ENCODE measurements around the gene RIMS3.

The RIMS3 gene

DNA sequence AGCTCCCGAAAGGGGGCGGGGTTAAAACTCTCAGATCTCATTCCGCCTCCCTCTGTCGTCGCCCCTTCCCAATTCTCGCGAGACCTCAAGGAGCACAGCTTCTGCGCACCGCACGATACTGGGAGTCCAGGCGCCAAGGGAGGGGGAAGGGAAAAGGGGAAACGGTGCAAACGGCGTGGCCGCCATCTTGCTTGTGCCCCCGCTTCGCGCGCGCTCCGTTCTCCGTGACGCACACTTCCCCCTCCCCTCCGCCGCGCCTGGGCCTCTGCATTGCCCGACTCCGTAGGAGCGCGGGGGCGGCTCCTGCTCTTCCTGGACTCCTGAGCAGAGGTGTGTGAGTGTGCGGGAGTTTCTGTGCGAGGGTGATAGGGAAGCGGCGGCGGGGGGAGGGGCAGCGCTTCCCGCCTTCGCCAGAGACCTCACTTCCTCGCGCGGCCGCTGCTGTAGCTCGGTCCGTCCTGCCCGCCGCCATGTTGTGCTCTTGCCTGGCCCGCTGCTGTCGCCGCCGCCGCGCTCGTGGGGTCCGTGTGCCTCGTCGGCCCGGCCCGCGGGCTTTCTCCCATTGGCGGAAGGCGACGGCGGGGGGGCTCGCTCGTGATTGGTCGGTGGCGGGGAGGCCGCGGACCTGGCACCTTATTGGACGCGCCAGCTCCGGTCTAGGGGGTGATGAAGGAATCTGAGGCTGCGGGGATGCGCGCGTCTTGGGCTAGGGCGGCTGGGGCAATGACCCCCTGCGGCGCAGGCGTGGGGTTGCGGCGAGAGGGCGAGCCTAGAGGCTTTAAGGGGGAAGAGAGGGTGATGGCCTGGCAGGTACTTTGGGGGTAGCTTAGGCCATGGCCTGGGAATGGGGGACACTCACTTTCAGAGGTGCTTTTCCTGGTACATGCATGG, 26.3 kb upstream of the RIMS3 start, which contains the start of gene NFYC:
NFYC (plus strand) TSS at position 167 of the 891 bp plus-strand sequence. CDS start 47,140 bp downstream, outside the sequence.
- peak; percentile 97 for DNase-seq

DNA sequence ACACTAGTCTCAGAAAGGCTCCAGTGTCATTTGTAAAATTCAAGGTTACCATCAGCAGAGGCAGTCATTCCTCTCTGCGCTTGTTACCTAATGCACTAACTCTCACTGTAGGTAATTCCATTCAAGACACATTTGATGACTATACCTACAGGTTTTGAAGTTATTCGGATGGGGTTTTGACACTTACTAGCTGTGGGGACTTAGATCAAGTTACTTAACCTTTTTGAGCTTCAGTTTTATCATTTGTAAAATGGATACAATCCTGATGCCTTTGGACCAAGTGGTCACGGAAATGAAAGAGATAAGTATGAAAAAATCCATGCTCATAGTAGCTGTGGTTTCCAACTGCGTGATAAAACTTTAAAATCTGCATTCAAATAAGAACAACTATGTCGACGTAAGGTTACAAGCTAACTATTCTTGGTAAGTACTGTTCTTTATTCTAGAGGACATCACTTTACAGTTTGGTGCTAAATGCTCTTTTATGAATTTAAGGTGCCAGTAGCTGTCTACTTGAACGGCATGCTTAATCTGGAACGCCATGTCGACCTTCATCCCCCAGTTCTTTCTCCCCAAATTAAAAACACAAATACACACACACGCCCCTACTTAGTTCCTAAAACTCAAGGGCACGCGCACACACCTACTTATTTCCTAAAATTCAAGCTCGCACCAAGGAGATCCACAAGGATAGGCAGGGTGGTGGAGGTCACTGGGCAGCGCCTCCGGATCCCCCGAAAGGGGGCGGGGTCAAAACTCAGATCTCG, 25.5 kb upstream of the RIMS3 start:
- DNase-seq, result peak; percentile 23

DNA sequence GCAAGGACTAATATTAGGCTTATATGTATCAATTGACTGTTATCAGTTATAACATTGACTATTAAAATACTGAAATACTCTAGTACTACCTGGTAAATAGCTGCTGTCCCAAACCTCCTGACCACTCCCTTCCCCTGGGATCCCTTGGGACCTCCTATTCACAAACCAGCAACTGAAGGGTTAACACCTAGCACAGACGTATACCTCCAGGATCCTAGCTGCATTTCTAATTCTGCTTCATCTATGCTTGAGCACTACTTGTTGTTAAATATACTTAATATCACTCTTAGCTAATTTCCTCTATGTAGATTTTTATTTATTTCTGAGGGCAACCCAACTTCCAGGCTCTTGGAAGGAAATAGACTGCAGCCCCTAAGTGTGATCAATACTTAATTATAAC, 24.3 kb upstream of the RIMS3 start:
- no peak for DNase-seq

DNA sequence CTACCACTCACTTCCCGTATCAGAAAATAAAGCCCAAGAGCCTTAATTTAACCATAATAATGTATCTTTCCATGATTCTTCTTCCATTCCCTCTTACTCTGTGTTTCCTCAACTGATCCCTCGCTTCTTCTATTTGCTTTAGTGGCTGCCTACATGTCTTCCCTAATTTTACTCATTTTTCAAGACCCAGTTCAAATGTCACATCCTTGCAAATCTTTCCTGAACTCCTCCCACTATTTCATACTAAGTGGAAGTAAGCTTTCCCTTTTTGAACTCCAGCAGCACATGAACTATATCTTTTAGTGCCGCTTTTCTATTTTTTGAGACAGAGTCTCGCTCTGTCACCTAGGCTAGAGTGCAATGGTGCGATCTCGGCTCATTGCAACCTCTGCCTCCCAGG, 22.2 kb upstream of the RIMS3 start:
- no peak for DNase-seq

DNA sequence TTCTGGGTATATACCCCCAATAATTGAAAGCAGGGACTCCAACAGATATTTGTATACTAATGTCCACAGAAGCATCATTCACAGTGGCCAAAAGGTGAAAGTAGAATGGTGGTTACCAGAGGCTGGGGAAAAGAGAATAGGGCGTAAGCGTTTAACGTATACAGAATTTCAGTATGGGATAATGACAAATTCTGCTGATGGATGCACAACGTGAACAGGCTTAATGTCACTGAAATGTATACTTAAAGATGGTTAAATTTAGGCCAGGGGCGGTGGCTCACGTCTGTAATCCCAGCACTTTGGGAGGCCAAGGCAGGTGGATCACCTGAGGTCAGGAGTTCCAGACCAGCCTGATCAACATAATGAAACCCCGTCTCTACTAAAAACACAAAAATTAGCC, 21.6 kb upstream of the RIMS3 start:
- DNase-seq, result no peak

DNA sequence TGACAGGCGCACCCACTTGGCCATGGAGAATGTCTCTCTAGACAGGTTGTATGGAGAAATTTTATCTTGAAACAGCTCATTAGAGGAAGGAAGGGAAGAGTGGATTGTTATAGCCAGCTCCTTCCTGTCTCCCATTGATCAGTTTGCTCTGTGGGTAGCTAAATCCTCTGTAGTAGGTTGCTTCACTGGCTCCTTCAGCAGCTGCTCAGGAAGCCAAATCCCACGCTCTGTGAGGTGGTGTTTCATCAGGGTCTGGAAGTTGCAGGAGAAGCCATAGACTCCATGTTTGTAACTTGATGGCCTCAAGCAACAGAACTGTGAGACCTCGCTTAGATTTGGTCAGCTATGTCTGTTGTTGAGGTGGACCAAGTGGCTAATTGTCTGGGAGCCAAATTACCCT, 19.2 kb upstream of the RIMS3 start:
- DNase-seq, result no peak

DNA sequence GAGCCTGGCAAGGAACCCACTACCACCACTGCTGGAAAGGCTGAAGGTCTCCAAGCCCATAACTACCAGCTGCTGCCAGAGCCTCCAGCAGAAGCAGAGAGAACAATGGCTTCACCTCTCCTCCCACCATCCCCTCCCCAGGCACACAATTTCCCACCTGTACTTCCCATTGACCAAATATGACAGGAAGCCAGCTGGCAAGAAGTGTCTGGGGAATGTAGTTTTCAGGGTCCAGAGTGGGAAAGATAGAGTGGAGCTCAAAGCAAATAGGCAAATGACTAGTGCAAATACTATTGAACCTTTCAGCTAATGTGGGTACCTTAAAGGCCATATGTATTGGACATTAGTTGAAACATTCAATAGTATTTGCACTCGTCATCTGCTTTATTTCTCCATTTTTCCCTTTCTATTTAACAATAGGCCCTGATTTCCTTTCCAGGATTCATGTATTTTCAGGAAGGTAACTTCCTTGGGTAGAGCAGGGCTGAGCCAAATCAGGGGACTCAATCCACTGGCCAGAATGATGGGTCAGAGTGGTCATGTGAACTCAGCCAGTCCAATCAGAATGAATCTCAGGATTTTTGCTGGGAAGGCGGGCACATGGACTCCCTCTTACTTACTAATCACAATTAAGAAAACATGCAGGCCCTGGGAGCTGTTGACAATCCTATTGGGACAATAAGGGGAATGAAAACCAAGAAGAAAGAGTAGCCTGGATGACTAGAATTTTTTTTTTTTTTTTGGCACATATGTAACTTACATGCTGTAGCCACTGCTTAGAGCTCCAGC, 13.9 kb upstream of the RIMS3 start:
- no peak for DNase-seq

DNA sequence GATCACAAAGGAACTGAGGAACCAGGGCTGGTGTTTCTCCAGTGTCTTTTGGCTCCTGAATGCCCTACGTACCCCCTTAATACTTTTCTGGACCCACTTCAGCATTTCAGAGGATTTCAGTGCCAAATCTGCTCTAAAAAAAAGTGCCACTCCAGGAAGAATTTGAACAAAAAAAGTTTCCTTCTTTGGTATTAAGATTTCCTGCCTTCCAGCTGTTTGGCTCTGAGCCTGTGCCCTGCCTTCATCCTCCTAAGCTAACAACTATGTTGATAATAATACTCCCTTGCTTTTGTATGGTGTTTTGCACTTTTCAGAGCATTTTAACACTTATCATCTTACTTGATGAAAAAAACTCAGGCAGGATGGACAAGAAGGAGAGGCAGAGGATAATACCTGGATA, 11.0 kb upstream of the RIMS3 start:
- DNase-seq, result no peak

DNA sequence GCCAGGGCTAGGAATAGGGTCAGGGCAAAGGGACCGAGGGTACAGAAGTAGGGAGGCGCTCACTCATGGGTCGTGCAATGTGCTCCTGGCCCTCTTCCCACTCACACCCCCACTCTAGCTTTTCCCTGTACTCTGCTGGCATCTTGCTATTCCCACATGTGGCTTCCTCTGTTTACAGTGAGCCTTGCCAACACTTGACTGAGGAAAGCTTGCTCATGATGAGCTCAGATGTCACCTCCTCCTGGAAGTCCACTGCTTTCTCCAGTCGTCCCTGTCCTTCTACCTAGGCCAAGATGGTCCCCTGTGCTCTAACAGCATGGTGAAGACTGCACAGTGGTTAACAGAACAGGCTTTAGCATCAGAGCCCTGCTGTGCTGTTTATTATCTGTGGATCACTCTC, 8.0 kb upstream of the RIMS3 start:
- no peak for DNase-seq

DNA sequence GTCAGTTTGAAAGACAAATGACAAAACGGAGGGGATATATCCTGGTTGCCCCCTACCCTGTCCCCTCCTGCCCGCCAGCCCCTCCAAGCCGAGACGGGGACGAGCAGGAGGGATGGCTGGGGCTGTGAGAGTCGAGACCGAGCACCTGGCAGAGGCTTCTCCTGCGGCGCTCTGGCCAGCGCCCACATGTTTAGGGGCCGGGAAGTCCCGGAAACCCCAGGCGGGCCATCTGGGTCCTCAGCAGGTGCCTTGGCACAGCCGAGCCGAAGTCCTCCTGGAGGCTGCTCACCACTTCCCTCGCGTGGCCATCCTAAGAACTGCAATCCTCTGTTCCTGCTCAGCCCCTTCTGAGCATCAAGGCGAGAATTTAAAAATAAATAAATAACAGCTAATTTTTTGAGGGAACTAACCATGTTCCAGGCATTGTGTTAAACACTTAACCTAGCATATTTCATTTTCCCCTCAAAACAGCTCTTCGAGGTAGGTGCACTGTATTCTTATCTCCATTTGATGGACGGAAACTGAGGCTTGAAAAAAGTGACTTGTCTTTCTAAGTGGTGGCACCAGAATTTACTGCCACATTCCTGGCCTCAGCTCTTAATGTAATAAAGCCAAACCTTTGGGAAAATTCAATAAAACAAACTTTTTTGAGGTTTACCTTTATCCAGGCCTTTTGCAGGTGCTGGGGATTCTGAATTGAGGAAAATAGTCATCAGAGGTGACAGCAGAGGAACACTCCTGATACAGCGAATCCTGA, 3.5 kb upstream of the RIMS3 start:
- peak; percentile 86 for DNase-seq

DNA sequence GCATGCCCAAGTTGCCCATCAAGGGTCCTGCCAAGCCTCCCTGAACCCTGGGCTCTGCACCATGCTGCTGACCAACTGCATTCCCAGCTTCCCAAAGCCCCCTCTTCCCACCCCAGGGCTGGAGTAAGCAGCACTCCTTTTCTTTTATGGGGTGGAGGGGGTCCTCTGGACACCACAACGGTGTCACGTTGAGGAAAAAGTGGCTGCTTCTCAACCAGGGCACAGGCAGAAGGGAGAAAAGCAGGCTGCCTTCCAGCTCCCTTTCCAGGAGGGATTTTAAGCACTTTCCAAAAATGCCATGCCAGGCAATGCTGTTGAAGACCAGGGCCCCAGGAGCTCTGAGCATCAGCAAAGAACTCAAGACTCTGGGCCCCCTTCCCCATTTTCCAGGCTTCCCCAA, 691 bp downstream of the RIMS3 start:
- DNase-seq, result no peak

DNA sequence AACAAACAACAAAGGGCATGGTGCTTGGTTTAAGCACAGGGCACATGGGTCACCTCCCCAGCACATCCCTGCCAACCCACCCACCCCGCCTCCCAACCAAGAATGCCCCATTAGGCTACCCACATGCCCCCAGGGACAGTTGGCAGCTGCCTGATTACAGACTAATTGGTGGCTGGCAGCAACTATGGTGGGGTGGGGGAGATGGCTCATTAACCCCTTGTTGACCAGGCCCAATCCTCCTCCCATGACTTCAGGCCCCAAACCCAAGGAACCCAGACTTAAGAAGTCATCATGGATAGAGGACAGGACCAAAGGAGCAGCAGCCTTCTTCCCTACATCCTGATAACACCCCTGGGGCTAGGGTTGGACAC, 1.3 kb downstream of the RIMS3 start:
- DNase-seq, result no peak

DNA sequence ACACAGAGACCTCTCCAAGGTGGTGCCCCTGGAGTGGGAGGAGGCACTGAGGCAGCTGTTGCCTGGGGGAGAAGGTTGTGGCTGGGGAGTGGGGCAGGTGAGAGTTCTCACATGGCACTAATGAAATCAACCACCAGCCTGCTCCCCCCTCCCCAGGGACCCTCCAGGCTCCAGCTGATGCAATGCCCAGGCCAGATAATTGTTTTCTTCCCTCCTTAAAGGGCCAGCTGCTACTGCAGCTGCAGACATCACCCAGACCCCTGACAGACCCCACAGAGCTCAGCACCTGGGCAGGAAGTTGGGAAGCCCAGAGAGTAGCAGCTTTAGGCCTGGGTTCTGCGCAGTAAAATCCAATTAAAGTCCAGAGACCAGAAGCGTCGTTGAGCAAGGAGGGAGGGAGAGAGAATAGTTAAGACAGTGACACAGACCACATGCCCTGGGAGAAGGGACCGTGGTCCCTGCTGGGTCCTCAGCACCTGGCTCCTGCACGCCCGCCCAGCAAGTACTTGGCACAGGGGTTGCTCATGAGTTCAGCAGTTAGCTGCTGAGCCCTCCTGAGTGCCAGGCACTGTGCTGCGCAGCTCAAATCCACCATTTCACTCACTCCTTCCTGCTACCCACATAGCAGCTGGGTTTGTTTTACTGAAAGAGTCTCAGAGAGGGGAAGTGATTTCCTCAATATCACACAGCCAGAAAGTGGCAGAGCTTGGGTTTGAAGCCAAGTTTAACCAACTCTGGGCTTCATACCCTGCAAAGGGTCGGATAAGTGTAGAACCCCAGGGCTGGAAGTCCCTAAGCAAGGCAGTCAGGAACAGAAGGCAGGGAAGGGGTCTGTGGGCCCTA, 1.9 kb downstream of the RIMS3 start:
- no peak for DNase-seq

DNA sequence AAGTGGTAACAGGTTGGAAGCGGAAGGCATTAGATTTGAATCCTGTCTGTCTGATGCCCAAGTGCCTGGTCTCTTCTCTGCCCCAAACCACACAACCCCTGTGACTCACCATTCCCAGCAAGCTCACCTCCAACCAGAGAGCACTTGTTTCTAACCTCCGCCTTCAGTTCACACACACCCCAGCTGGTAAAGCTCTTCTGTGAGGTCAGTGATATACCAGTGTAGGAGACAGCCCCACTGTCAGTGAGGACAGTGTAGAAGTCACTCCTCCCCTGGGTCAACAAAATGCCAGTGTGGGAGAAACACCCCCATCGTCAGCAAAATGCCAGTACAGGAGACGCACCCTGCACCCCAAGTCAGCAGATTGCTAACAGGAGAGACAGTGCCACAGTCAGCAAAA, 2.6 kb downstream of the RIMS3 start:
- DNase-seq, result no peak

DNA sequence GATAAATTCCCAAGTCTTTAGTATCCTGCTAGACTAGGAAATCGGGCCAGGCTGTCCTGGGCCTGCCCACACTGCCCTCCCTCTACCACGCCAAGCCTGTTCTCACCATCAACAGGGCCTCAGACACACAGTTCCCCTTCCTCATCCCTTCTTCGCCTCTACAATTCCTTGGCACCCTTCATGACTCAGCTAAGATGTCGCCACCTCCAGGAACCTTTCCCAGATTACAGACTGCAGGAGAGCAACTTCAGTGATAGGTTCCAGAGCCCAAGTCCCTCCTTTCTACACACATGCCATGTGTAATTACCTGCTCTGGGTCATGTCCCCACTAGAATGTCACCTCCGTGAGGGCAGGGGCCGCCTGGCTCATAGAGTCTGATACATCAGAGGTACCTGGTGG, 3.3 kb downstream of the RIMS3 start:
- no peak for DNase-seq

DNA sequence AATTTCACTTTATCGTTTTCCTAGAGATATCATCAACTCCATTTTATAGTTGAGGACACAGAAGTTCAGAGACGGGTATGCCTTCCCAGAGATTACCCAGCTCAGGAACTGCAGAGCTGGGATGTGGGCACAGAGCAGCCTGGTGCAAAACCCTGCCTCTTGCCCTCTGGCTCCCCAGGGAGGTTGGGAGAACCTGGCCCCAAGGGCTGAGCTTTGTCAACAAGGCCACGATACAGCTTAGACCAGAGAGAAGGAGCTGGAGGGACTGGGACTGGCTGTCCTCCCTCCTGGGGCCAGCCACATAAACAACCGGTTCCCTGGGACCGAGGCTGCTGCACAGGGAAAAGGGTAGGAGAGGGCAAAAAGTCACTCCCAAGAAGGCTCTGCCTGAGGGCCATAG, 3.8 kb downstream of the RIMS3 start:
- no peak for DNase-seq

DNA sequence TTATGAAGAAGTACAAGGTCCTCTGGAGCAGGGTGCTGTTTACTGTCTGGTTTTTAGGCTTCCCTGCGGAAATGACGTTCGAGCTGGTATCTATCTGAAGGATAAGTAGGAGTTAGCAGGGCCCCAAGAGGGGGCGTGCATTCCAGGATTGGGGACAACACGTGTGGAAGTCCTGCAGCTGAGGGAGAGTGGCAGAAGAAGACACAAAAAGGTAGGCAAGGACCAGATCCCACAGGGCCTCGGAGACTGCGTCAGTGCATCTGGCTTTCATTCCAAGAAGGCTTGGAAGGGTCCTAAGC, 5.9 kb downstream of the RIMS3 start:
- no peak for DNase-seq

DNA sequence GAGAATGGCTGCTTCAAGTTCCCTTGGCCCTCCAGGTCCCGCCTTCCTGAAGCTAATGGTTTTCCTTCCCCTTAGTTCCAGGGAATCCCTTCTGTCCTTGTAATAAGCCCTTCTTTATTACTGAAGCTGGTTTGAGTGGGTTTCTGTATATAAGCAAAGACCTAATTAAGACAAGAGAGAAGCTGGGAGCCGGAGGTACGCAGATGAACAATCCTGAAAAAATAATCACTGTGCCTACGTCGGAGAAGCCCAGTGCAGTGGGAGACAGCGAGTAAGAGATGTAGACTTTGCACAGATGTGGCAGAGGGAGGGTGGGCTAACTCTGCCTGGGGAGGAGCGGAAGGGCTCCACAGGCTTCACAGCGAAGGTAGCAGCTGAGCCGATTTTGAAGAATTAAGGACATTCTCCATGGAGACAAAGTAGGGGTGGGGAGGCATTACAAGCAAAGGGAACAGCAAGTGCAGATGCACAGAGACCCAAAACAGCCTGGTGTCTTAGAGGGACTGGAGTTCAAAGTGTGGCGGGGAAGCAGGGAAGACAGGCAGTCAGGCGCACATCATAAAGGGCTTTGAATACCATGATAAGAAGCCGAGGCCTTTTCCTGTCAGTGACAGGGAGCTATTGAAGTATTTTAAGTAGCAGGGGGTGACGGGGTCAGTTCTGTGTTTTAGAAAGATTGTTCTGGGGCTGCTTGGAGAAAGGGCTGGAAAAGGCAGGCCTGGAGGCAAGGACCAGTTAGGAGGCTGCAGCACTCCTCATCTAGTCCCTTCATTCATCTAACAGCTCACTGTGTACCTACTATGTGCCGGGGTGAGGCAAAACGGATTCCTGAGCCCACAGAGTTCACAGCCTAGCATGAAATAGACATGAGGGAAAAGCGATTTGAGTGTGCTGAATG, 6.5 kb downstream of the RIMS3 start:
- no peak for DNase-seq

DNA sequence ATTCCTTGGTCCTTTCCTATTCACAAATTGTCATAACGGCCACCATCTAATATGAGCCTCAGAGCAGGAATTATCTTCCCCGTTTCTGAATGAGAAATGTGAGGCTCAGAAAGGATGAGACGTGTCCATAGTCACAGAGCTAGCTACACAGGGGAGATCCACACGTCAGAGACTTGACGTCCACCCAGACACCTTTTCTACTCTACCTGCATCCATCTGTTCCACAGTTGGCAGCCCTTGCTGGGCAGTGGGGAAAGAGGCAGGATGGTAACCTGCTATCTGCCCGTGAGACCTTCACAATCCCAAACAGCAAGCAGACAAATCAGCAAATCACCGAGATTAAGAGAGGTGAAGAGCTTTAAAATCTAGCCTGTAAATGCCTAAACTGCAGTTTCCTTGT, 8.4 kb downstream of the RIMS3 start:
- DNase-seq, result no peak

DNA sequence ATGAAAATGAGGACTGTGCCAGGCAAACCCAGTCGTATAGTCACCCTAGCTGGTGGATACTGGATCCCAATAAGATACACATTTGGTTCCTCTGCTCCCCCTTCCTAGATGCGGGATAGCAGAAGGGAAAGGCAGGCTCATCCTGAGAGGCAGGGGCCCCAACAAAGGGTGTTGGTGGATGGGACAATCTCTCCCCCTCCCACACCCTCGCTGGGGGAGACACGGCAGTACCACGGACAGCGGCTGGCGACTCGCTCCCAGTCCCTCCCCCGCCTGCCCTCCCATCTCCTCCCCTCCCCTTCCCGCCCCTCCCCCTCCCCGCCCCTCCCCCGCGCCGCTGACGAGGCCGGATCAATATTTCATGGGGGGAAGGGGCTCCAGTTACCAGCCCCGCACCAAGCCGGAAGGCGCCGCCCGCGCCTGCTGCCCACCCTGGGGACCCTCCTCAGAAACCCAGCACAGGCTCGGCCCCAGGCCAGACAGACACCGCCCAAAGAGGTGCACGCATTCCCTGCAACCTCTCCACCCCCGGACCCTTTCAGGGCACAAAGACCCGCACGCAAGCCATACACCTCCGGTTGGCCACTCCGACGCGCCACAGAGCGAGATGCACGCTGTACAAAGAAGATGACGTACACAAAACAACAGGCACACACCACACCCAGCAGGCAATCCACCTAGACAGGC, 11.5 kb downstream of the RIMS3 start:
- no peak for DNase-seq

All from CD4-positive, alpha-beta T cell treated with Interleukin-12 subunit alpha and Interleukin-12 subunit beta, for 1 hour (primary cell).